AG09309 (cell line): ENCODE results near the gene RALGDS.
A peak's percentile ranks its signal among the peaks of the same experiment; 100 is the strongest.
"Not testable (repeated sequence)": the region's sequence is repeated elsewhere in the genome, so short reads cannot be mapped to it uniquely, and the experiment has no call there.

Experiments used
- DNase-seq: peaks from one replicate; pipeline ENCODE4 v3.0.0-alpha.2; 2010; ENCODE audit warnings: low read depth
- H3K4me3 ChIP-seq: 2 replicates; pipeline ENCODE4 v1.5.1; 2011; ENCODE audit warnings: mild to moderate bottlenecking, low read depth, low read length, moderate library complexity; ENCODE audit not compliant: control insufficient read depth
- CTCF ChIP-seq: IDR thresholded peaks from 2 replicates; pipeline ENCODE4 v1.5.1; 2011; ENCODE audit warnings: mild to moderate bottlenecking, low read depth, low read length, inconsistent platforms; ENCODE audit not compliant: insufficient read depth, control insufficient read depth; ENCODE audit errors: missing control alignments

RALGDS gene

GRCh38 chr9:133080786-133081779 is 40.0 kb downstream of the RALGDS start:
- not testable (repeated sequence) for H3K4me3 ChIP-seq, DNase-seq

- H3K4me3 ChIP-seq = no peak overlapping the region
- no peak for DNase-seq
- TF ChIP-seq CTCF = no peak
These were observed 40.9 kb downstream of the RALGDS start for GRCh38 chr9:133080161-133080560.

GRCh38 chr9:133078486-133078885 is 42.6 kb downstream of the RALGDS start:
- no peak overlapping the region for H3K4me3 ChIP-seq
- no peak for DNase-seq
- no peak for TF ChIP-seq CTCF

GRCh38 chr9:133076691-133077090 is 44.3 kb downstream of the RALGDS start:
- no peak for DNase-seq
- TF ChIP-seq CTCF = no peak
- no peak overlapping the region for H3K4me3 ChIP-seq

GRCh38 chr9:133075925-133076630 is 45.0 kb downstream of the RALGDS start:
- no peak overlapping the region for H3K4me3 ChIP-seq
- TF ChIP-seq CTCF = no peak
- peak; percentile 53 for DNase-seq

- no peak overlapping the region for H3K4me3 ChIP-seq
- peak; percentile 23 for DNase-seq
- no peak for TF ChIP-seq CTCF
These were observed 46.9 kb downstream of the RALGDS start for GRCh38 chr9:133074111-133074651.
